Uterus (tissue), 4 donors: ENCODE measurements around the gene MCM6. TPM values are rescaled to one million over a fixed set of nuclear protein-coding genes. Genes with fewer than 3 reads are reported as not detected.

Experiments used
- DNase-seq, 2 donors: peaks; one replicate each; pipeline ENCODE4 v3.0.0-alpha.2; 2019 to 2020
- H3K27ac ChIP-seq, 2 donors: fragments of 200-600 bp; sonication (generic); 1 replicate in 1 of 2; 2 replicates in 1 of 2; pipeline ENCODE4 v1.5.1; 2016 to 2018
- H3K27me3 ChIP-seq, 2 donors: fragments of 200-600 bp; sonication (generic); one replicate each; pipeline ENCODE4 v1.5.1; 2018 to 2019; ENCODE audit warnings: control low read depth in 1 of 2
- H3K36me3 ChIP-seq, 2 donors: fragments of 200-600 bp; sonication (generic); one replicate each; pipeline ENCODE4 v1.5.1; 2019; ENCODE audit warnings: control low read depth in 1 of 2
- H3K4me1 ChIP-seq, 2 donors: fragments of 200-600 bp; sonication (generic); one replicate each; pipeline ENCODE4 v1.5.1; 2018 to 2019; ENCODE audit warnings: control low read depth in 1 of 2
- H3K4me3 ChIP-seq, 2 donors: fragments of 200-600 bp; sonication (generic); 1 replicate in 1 of 2; 2 replicates in 1 of 2; pipeline ENCODE4 v1.5.1; 2018 to 2019; ENCODE audit warnings: mild to moderate bottlenecking in 1 of 2
- H3K9me3 ChIP-seq, 2 donors: fragments of 200-600 bp; sonication (generic); one replicate each; pipeline ENCODE4 v1.5.1; 2019; ENCODE audit warnings: control low read depth in 1 of 2
- CTCF ChIP-seq, 4 experiments: fragments of 200-600 bp in 2 of 4; fragments of 450-650 bp in 2 of 4; sonication (generic) in 2 of 4; IDR thresholded peaks; one replicate each; pipeline ENCODE4 v1.5.1; 2016 to 2019; ENCODE audit warnings: antibody characterized with exemption in 4 of 4, mild to moderate bottlenecking in 2 of 4, moderate library complexity in 1 of 4
- POLR2A ChIP-seq, 2 donors: fragments of 450-650 bp; IDR thresholded peaks; one replicate each; pipeline ENCODE4 v1.6.1; 2016; ENCODE audit warnings: antibody characterized with exemption in 2 of 2, mild to moderate bottlenecking in 1 of 2, moderate library complexity in 1 of 2
- intact Hi-C: fragments of 100-400 bp; cut with DNase I; formaldehyde crosslinking; loops from one replicate; pipeline ENCODE4 v1.15.1; 2023; ENCODE audit warnings: low total_unique reads
- total RNA-seq, 4 donors: library from RNA; depleted of rRNA in 3 of 4; stranded (reverse); fragments of >200 nt in 3 of 4; gene quantifications; one replicate each; pipeline versions ENCODE4 v1.1.0 to v1.2.4, GENCODE V29; 2014 to 2023
- donor health status: DM: yes; HTN: yes; CAD: no.

Gene MCM6
- total RNA-seq, 4 donors from 2014 or later = 2.3 to 37.4 (median 9.6) TPM

- H3K9me3 ChIP-seq = no peaks in the 10 kb centered on the region
- no peak for DNase-seq
- no peaks in the 10 kb centered on the region for H3K36me3 ChIP-seq
- no peak overlapping the region for H3K4me3 ChIP-seq
- no peak overlapping the region for H3K27ac ChIP-seq
- intact Hi-C loops = no loop called here
- H3K4me1 ChIP-seq = no peaks in the 10 kb centered on the region
- TF ChIP-seq POLR2A (IDR thresholded peaks at IDR 0.05) (no peak), CTCF (IDR thresholded peaks at IDR 0.05) (no peak)
- H3K27me3 ChIP-seq = no peaks in the 10 kb centered on the region
These were observed 25.2 kb downstream of the MCM6 start for GRCh38 chr2:135850892-135851668.

GRCh38 chr2:135849087-135849486 lies 27.2 kb downstream of the MCM6 start:
- H3K27ac ChIP-seq = no peak overlapping the region
- no peaks in the 10 kb centered on the region for H3K27me3 ChIP-seq
- no peak overlapping the region for H3K4me3 ChIP-seq
- TF ChIP-seq POLR2A (IDR thresholded peaks at IDR 0.05) (no peak), CTCF (IDR thresholded peaks at IDR 0.05) (no peak)
- H3K36me3 ChIP-seq = no peaks in the 10 kb centered on the region
- no peak for DNase-seq
- intact Hi-C loops = no loop called here
- no peaks in the 10 kb centered on the region for H3K4me1 ChIP-seq
- no peaks in the 10 kb centered on the region for H3K9me3 ChIP-seq

GRCh38 chr2:135845997-135846396 lies 30.2 kb downstream of the MCM6 start:
- Histone ChIP-seq H3K9me3 (no peaks in the 10 kb centered on the region), H3K4me1 (no peaks in the 10 kb centered on the region), H3K36me3 (no peaks in the 10 kb centered on the region), H3K4me3 (no peak overlapping the region), H3K27ac (no peak overlapping the region), H3K27me3 (no peaks in the 10 kb centered on the region)
- no peak for DNase-seq
- TF ChIP-seq POLR2A (IDR thresholded peaks at IDR 0.05) = no peak
- TF ChIP-seq CTCF (IDR thresholded peaks at IDR 0.05) = no peak
- intact Hi-C loops = no loop called here

GRCh38 chr2:135845257-135845656 lies 31.0 kb downstream of the MCM6 start:
- H3K4me3 ChIP-seq = no peak overlapping the region
- no peak for DNase-seq
- H3K4me1 ChIP-seq = no peaks in the 10 kb centered on the region
- H3K27me3 ChIP-seq = no peaks in the 10 kb centered on the region
- intact Hi-C loops = no loop called here
- TF ChIP-seq POLR2A (IDR thresholded peaks at IDR 0.05) = no peak
- TF ChIP-seq CTCF (IDR thresholded peaks at IDR 0.05) = no peak
- H3K36me3 ChIP-seq = no peaks in the 10 kb centered on the region
- H3K27ac ChIP-seq = no peak overlapping the region
- H3K9me3 ChIP-seq = no peaks in the 10 kb centered on the region

GRCh38 chr2:135844301-135844895 lies 31.8 kb downstream of the MCM6 start:
- intact Hi-C loops = no loop called here
- Histone ChIP-seq H3K27ac (no peak overlapping the region), H3K27me3 (no peaks in the 10 kb centered on the region), H3K9me3 (no peaks in the 10 kb centered on the region), H3K4me3 (no peak overlapping the region), H3K36me3 (no peaks in the 10 kb centered on the region), H3K4me1 (no peaks in the 10 kb centered on the region)
- TF ChIP-seq CTCF (IDR thresholded peaks at IDR 0.05) (no peak), POLR2A (IDR thresholded peaks at IDR 0.05) (no peak)
- DNase-seq = no peak
